HepG2 (cell line): Measurements from ENCODE around the gene GPR162.

Source experiments
- CBX1 ChIP-seq: IDR thresholded peaks from one replicate; pipeline ENCODE4 v1.6.1; 2016; ENCODE audit warnings: antibody characterized with exemption, low read depth
- HMGXB4 ChIP-seq, 2 experiments: sonication (generic) in 1 of 2; formaldehyde crosslinking in 1 of 2; IDR thresholded peaks; 2 replicates each; pipeline versions ENCODE4 v1.4.0 to v1.6.1; 2018 to 2020; ENCODE audit warnings: missing genetic modification reagents in 2 of 2, borderline replicate concordance in 1 of 2, low read depth in 1 of 2, mild to moderate bottlenecking in 1 of 2, missing biosample characterization in 1 of 2
- MTA3 ChIP-seq: sonication (generic); formaldehyde crosslinking; IDR thresholded peaks from 2 replicates; pipeline ENCODE4 v1.4.0; 2020; ENCODE audit warnings: missing genetic modification reagents
- RFX5 ChIP-seq: IDR thresholded peaks from 2 replicates; pipeline ENCODE4 v1.6.1; 2011; ENCODE audit warnings: low read depth, low read length, improper control_type of control experiment
- SP2 ChIP-seq: sonication (generic); formaldehyde crosslinking; IDR thresholded peaks from 2 replicates; pipeline ENCODE4 v1.5.1; 2020; ENCODE audit warnings: mild to moderate bottlenecking, missing genetic modification reagents
- U2AF1 ChIP-seq: fragments of 200-400 bp; formaldehyde crosslinking; optimal IDR thresholded peaks from 2 replicates; pipeline ENCODE3; 2017; ENCODE audit warnings: mild to moderate bottlenecking, low read depth, low read length
- ZNF589 ChIP-seq: sonication (generic); formaldehyde crosslinking; conservative IDR thresholded peaks from 2 replicates; pipeline ENCODE4 v1.8.0; 2022; ENCODE audit warnings: mild to moderate bottlenecking, moderate library complexity, missing genetic modification reagents
- TF ChIP-seq, protein P1 (sequence below): sonication (generic); formaldehyde crosslinking; IDR thresholded peaks from 2 replicates; pipeline ENCODE4 v1.5.0; 2020; ENCODE audit warnings: mild to moderate bottlenecking, missing genetic modification reagents, moderate library complexity
- TF ChIP-seq, protein P2 (sequence below): IDR thresholded peaks from 2 replicates; pipeline ENCODE4 v1.6.1; 2016; ENCODE audit warnings: missing compliant biosample characterization, missing genetic modification reagents, borderline replicate concordance

DNA sequence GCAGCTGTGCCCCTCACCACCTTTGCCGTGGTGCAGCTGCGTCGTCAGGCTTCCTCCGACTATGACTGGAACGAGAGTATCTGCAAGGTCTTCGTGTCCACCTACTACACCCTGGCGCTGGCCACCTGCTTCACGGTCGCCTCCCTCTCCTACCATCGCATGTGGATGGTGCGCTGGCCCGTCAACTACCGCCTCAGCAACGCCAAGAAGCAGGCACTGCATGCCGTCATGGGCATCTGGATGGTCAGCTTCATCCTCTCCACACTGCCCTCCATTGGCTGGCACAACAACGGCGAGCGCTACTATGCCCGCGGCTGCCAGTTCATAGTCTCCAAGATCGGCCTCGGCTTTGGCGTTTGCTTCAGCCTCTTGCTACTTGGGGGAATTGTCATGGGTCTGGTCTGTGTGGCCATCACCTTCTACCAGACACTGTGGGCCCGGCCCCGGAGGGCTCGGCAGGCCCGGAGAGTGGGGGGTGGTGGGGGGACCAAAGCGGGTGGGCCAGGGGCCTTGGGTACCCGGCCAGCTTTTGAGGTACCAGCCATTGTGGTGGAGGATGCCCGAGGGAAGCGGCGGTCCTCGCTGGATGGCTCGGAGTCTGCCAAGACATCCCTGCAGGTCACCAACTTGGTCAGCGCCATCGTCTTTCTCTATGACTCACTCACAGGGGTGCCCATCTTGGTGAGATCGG lies 2.6 kb downstream of the GPR162 start:
- TF ChIP-seq, protein P1, sequence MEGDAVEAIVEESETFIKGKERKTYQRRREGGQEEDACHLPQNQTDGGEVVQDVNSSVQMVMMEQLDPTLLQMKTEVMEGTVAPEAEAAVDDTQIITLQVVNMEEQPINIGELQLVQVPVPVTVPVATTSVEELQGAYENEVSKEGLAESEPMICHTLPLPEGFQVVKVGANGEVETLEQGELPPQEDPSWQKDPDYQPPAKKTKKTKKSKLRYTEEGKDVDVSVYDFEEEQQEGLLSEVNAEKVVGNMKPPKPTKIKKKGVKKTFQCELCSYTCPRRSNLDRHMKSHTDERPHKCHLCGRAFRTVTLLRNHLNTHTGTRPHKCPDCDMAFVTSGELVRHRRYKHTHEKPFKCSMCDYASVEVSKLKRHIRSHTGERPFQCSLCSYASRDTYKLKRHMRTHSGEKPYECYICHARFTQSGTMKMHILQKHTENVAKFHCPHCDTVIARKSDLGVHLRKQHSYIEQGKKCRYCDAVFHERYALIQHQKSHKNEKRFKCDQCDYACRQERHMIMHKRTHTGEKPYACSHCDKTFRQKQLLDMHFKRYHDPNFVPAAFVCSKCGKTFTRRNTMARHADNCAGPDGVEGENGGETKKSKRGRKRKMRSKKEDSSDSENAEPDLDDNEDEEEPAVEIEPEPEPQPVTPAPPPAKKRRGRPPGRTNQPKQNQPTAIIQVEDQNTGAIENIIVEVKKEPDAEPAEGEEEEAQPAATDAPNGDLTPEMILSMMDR: no peak
- TF ChIP-seq U2AF1: no peak
- no peak for TF ChIP-seq SP2 (CRISPR knock-in tag)
- no peak for TF ChIP-seq CBX1
- TF ChIP-seq RFX5: no peak
- TF ChIP-seq MTA3 (CRISPR knock-in tag): no peak
- TF ChIP-seq, protein P2, sequence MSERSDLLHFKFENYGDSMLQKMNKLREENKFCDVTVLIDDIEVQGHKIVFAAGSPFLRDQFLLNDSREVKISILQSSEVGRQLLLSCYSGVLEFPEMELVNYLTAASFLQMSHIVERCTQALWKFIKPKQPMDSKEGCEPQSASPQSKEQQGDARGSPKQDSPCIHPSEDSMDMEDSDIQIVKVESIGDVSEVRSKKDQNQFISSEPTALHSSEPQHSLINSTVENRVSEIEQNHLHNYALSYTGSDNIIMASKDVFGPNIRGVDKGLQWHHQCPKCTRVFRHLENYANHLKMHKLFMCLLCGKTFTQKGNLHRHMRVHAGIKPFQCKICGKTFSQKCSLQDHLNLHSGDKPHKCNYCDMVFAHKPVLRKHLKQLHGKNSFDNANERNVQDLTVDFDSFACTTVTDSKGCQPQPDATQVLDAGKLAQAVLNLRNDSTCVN: no peak
- no peak for TF ChIP-seq ZNF589
- TF ChIP-seq HMGXB4 (CRISPR knock-in tag; IDR thresholded peaks at IDR 0.05; ENCODE audit: borderline replicate concordance in 1 of 2, low read depth in 1 of 2): no peak
